Parathyroid adenoma (tissue), 2 donors: ENCODE data around the gene UBE2D1.

Experiments
- H2AFZ ChIP-seq: fragments of 300-600 bp; sonication (generic); one replicate; pipeline ENCODE4 v1.7.0; 2017; ENCODE audit warnings: antibody characterized with exemption, mild to moderate bottlenecking
- H3K27ac ChIP-seq: fragments of 300-600 bp; sonication (generic); one replicate; pipeline ENCODE4 v1.7.0; 2017
- H3K27me3 ChIP-seq: fragments of 300-600 bp; sonication (generic); one replicate; pipeline ENCODE4 v1.7.0; 2017; ENCODE audit warnings: low read length; ENCODE audit not compliant: control insufficient read depth, insufficient read depth
- H3K36me3 ChIP-seq: fragments of 300-600 bp; sonication (generic); one replicate; pipeline ENCODE4 v1.7.0; 2017; ENCODE audit warnings: low read length; ENCODE audit not compliant: control insufficient read depth, insufficient read depth
- H3K4me1 ChIP-seq: fragments of 300-600 bp; sonication (generic); one replicate; pipeline ENCODE4 v1.7.0; 2017; ENCODE audit warnings: control low read depth
- H3K4me2 ChIP-seq: fragments of 300-600 bp; sonication (generic); one replicate; pipeline ENCODE4 v1.7.0; 2017; ENCODE audit warnings: low read length
- H3K4me3 ChIP-seq: fragments of 300-600 bp; sonication (generic); one replicate; pipeline ENCODE4 v1.7.0; 2017; ENCODE audit warnings: low read depth, low read length
- H3K79me2 ChIP-seq: fragments of 300-600 bp; sonication (generic); one replicate; pipeline ENCODE4 v1.7.0; 2017; ENCODE audit warnings: control low read depth
- H3K9ac ChIP-seq: fragments of 300-600 bp; sonication (generic); one replicate; pipeline ENCODE4 v1.7.0; 2017; ENCODE audit warnings: mild to moderate bottlenecking
- H3K9me3 ChIP-seq: fragments of 300-600 bp; sonication (generic); one replicate; pipeline ENCODE4 v1.7.0; 2017; ENCODE audit warnings: low read length; ENCODE audit not compliant: control insufficient read depth
- TF ChIP-seq, protein P1 (sequence below): fragments of 300-600 bp; sonication (generic); IDR thresholded peaks from one replicate; pipeline ENCODE4 v1.7.0; 2017; ENCODE audit warnings: antibody characterized with exemption, mild to moderate bottlenecking
- donor health status: primary hyperparathyroidism.

The UBE2D1 gene

DNA sequence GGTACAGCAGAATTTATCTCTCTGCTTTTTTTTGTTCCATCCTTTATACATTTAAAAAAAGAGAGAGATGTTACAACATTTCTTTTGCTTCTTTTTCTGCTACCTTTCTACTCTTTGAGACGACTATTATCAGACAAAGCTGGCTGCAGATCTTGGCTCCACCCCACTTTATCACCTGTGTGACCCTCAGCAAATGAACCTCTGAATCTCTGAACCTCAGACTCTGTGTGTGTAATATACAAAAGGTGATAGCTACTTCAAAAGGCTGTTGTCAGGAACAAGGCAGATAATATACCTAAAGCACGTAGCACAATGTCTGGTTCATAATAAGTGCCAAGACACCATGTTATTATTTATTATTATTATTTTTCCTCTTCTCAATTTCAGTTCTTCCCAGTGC lies 32.6 kb upstream of the UBE2D1 start:
- Histone ChIP-seq H3K4me3 (no peak overlapping the region), H3K9me3 (no peaks in the 10 kb centered on the region), H3K36me3 (no peaks in the 10 kb centered on the region), H2AFZ (no peak overlapping the region), H3K27ac (no peak overlapping the region), H3K79me2 (peaks cover 2% of the 10 kb centered on the region), H3K4me1 (peaks cover 18% of the 10 kb centered on the region), H3K4me2 (no peak overlapping the region), H3K27me3 (no peaks in the 10 kb centered on the region), H3K9ac (no peak overlapping the region)
- TF ChIP-seq, protein P1, sequence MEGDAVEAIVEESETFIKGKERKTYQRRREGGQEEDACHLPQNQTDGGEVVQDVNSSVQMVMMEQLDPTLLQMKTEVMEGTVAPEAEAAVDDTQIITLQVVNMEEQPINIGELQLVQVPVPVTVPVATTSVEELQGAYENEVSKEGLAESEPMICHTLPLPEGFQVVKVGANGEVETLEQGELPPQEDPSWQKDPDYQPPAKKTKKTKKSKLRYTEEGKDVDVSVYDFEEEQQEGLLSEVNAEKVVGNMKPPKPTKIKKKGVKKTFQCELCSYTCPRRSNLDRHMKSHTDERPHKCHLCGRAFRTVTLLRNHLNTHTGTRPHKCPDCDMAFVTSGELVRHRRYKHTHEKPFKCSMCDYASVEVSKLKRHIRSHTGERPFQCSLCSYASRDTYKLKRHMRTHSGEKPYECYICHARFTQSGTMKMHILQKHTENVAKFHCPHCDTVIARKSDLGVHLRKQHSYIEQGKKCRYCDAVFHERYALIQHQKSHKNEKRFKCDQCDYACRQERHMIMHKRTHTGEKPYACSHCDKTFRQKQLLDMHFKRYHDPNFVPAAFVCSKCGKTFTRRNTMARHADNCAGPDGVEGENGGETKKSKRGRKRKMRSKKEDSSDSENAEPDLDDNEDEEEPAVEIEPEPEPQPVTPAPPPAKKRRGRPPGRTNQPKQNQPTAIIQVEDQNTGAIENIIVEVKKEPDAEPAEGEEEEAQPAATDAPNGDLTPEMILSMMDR = no peak

DNA sequence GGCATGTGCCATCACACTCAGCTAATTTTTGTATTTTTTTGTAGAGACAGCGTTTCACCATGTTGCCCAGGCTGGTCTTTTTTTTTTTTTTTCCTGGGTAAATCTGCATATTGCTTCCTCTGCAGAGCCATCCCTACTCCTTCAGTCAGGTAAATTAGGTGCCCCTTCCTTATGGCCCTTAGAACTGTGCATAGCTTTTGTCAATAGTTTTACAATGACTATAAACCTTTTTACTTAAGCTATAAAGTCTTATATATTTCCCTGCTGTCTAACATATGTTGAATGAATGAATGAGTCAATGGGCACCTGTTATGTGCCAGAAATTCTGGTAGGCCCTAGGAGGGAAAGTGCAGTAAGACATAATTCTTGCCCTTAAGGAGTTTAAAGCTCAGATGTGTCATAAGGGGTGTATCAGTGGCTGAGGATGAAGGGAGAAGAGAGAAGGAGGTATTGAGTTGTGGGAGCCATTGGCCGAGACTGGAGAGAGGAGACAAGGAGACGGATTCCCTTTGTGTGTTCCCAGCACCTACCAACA lies 30.6 kb upstream of the UBE2D1 start:
- Histone ChIP-seq H3K4me1 (peaks cover 17% of the 10 kb centered on the region), H3K9me3 (no peaks in the 10 kb centered on the region), H3K4me3 (no peak overlapping the region), H3K27ac (no peak overlapping the region), H2AFZ (peak overlapping the region; percentile 59), H3K9ac (no peak overlapping the region), H3K79me2 (peaks cover 2% of the 10 kb centered on the region), H3K4me2 (no peak overlapping the region), H3K27me3 (no peaks in the 10 kb centered on the region), H3K36me3 (no peaks in the 10 kb centered on the region)
- TF ChIP-seq, protein P1 = no peak

DNA sequence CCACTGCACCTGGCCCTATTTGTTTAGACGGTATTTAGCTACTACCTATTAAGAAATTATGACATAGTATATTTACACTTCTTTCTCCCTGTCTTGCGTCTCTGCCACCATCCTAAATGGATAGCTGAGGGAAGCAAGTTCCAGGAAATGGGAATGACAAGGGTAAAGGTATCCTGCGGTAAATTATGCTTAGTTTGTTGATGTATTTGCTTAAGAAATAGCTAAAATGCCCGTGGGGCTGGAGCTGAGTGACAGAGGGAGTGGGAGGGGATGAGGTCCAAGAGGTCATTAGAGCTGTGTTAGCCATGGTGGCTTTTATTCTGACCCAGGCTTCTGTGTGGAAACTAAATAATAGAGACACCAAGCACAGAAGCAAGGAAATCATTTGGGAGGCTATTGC lies 29.0 kb upstream of the UBE2D1 start:
- Histone ChIP-seq H3K36me3 (no peaks in the 10 kb centered on the region), H2AFZ (no peak overlapping the region), H3K79me2 (no peaks in the 10 kb centered on the region), H3K9ac (no peak overlapping the region), H3K4me2 (no peak overlapping the region), H3K4me1 (peaks cover 12% of the 10 kb centered on the region), H3K27ac (no peak overlapping the region), H3K27me3 (no peaks in the 10 kb centered on the region), H3K4me3 (no peak overlapping the region), H3K9me3 (no peaks in the 10 kb centered on the region)
- TF ChIP-seq, protein P1 = no peak

DNA sequence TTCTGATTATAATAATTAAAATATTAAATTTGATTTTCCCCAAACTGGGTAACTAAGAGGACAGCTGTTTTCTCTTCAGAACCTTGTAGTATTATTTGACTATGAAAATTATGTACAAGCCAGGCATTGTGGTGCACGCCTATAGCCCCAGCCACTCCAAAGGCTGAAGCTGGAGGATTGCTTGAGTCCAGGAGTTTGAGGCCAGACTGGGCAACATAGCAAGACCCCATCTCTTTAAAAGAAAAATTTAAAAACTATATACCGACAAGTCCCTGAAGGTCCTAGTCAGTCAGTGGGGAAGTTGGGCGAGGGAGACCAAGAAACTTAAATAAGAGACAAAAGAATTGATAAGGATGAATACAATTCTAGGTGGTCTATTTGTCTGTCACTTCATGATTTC lies 27.1 kb upstream of the UBE2D1 start:
- Histone ChIP-seq H3K36me3 (no peaks in the 10 kb centered on the region), H3K9ac (no peak overlapping the region), H3K79me2 (no peaks in the 10 kb centered on the region), H3K27me3 (no peaks in the 10 kb centered on the region), H2AFZ (no peak overlapping the region), H3K4me1 (peaks cover 4% of the 10 kb centered on the region), H3K4me3 (no peak overlapping the region), H3K9me3 (no peaks in the 10 kb centered on the region), H3K4me2 (no peak overlapping the region), H3K27ac (no peak overlapping the region)
- TF ChIP-seq, protein P1 = no peak

DNA sequence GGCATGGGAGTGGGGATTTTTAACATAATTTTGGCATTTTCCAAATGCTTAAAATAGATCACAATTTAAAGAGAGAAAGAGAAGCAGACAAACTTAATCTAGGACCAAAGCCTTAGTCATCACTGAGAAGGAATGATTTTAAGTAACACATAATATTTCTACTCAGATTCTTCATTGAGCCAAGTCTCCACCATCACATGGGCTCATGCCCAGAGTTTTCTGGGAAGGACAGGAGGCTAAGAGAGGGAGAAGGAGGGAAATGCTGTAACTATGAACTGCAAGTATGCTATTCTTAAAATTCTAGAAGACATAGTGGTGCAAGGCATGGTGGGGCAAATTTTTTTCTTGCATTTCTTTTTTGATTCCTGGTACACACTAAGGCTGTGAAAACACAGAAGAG lies 23.8 kb upstream of the UBE2D1 start:
- Histone ChIP-seq H3K9ac (no peak overlapping the region), H3K4me1 (no peaks in the 10 kb centered on the region), H2AFZ (no peak overlapping the region), H3K4me2 (no peak overlapping the region), H3K27me3 (no peaks in the 10 kb centered on the region), H3K79me2 (no peaks in the 10 kb centered on the region), H3K4me3 (no peak overlapping the region), H3K36me3 (no peaks in the 10 kb centered on the region), H3K9me3 (no peaks in the 10 kb centered on the region), H3K27ac (no peak overlapping the region)
- TF ChIP-seq, protein P1 = no peak
